ENCODE data around the gene ITCH.
A peak's percentile ranks its signal among the peaks of the same experiment; 100 is the strongest.
"Not testable (repeated sequence)": the region's sequence is repeated elsewhere in the genome, so short reads cannot be mapped to it uniquely, and the experiment has no call there.

Gene ITCH

DNA sequence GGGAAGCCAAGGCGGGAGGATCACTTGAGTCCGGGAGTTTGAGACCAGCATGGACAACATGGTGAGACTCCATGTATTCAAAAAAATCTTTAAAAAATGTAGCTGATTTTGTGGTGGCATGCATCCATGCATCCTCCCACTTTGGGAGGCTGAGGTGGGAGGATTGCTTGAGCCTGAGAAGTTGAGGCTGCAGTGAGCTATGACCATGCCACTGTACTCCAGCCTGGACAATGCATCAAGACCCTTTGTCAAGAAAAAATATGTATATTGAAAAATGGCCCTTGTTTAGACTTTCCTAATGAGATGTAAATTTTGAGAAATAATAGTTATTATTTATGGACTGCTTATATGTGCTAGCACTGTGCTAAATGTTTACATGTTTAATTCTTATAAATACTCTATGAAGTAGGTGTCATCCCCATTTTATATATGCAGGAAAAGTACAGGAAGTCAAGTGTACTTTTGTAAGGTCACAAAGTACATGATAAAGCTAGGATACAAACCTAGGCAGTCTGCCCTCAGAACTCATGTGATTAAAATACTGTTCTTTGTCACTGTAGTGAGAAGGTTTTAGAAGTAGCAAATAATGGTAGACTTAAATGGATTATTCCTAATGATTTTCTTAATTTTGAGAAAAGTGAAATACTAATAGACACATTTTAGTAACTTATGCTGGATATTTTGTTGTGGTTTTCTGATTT is 58.8 kb downstream of the ITCH start:
- DNase-seq, result no peak

DNA sequence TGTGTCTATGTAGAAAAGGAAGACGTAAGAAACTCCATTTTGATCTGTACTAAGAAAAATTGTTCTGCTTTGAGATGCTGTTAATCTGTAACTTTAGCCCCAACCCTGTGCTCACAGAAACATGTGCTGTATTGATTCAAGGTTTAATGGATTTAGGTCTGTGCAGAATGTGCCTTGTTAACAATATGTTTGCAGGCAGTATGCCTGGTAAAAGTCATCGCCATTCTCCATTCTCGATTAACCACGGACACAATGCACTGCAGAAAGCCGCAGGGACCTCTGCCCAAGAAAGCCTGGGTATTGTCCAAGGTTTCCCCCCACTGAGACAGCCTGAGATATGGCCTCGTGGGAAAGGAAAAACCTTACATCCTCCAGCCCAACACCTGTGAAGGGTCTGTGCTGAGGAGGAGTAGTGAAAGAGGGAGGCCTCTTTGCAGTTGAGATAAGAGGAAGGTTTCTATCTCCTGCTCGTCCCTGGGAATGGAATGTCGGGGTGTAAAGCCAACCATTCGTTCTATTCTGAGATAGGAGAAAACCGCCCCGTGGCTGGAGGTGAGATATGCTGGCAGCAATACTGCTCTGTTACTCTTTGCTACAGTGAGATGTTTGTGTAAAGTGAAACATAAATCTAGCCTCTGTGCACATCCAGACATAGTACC is 62.1 kb downstream of the ITCH start:
- DNase-seq, result not testable (repeated sequence)

- DNase-seq, result peak; percentile 25 to 48
Observed at GRCh38 chr20:34426026-34426425, 63.0 kb downstream of the ITCH start.

GRCh38 chr20:34427331-34427730 is 64.3 kb downstream of the ITCH start:
- no peak for DNase-seq

DNA sequence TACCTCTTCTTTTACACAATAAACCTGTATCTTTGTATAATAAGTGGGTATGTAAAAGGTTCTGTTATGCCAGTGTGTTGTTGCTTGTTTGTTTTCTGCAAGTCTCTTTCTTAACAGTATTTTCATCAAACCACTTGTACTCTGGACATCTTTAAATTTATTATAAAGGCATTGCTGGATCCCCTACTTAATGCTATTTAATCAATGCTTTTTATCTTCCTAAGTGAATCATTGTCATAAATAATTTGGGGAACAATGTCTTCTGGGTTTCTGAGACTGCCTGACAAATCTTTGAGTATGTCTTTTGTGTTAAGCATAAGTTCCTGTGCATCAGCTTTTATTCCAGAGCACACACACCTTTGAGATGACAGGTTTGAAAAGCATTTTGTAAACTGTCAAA is 64.7 kb downstream of the ITCH start:
- no peak for DNase-seq

GRCh38 chr20:34431168-34431567 is 68.1 kb downstream of the ITCH start:
- DNase-seq, result peak; percentile 7 to 11

GRCh38 chr20:34432663-34433062 is 69.6 kb downstream of the ITCH start:
- DNase-seq, result not testable (repeated sequence)

DNA sequence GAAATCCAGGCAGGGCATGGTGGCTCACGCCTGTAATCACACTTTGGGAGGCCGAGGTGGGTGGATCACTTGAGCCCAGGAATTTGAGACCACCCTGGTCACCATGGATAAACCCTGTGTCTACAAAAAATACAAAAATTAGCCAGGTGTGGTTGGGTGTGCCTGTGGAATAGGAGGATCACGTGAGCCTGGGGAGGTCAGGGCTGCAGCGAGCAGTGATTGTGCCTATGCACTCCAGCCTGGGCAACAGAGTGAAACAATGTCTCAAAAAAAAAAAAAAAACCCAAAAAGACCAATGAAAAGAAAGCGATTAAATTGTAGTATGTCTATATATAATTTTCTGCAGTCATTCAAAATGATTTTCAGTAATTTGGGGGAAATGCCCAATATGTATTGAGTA is 70.3 kb downstream of the ITCH start:
- DNase-seq, result no peak

GRCh38 chr20:34435589-34435988 is 72.5 kb downstream of the ITCH start:
- DNase-seq, result peak; percentile 6 to 32

DNA sequence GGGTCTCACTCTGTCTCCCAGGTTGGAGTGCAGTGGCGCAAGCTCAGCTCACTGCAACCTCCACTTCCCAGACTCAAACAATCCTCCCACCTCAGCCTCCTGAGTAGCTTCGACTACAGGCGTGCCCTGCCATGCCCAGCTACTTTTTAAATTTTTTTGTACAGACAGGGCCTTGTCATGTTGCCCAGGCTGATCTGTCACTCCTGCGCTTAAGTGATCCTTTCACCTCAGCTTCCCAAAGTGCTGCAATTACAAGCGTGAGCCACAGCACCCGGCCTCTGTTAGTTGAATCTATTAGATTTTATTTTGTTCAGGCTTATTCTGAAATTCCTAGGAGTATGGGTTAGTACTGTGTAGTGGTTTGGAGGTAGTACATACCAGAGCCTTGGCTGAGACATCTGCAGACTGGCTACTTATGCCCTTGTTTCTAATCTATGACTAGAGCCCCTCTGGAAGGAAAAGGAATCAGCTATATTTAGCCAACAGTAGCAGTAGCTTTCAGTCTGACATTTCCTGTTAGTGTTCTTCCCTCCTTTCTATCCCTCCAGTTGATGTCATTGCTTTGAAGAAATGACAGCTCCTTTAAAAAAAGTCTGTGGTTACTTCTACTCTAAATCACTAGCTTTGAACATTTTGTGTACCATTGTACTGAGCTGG is 74.4 kb downstream of the ITCH start:
- no peak for DNase-seq

DNA sequence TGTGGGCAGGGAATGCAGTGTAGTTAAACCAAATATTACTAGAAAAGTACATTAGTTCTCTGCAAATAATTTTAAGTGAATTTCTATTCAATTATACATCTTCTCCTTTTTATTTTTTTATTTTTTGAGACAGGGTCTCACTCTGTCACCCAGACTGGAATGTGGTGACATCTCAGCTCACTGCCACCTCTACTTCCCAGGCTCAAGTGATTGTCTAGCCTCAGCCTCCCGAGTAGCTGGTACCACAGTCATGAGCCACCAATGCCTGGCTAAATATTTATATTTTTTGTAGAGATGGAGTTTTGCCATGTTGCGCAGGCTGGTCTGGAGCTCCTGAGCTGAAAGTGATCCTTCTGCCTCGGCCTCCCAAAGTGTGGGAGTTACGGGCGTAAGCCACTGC is 76.1 kb downstream of the ITCH start:
- DNase-seq, result no peak

GRCh38 chr20:34441423-34441822 is 78.3 kb downstream of the ITCH start:
- DNase-seq, result not testable (repeated sequence)

DNA sequence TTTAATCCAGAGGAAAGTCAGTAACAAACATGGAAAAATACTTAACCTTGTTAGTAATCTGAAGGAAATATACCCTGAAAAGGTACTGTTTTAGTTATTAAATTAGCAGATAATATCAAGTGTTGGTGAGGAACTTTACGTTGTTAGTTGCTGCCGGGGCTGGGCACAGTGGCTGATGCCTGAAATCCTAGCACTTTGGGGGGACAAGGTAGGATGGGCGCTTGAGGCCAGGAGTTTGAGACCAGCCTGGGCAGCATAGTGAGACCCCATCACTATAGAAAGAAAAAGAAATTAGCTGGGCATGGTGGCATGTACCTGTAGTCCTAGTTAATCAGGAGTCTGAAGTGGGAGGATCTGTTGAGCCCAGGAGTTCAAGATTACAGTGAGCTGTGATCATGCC is 80.5 kb downstream of the ITCH start:
- DNase-seq, result no peak

GRCh38 chr20:34445177-34446065 is 82.3 kb downstream of the ITCH start:
- no peak for DNase-seq

- DNase-seq, result no peak
Observed at GRCh38 chr20:34448517-34448916, 85.4 kb downstream of the ITCH start.

DNA sequence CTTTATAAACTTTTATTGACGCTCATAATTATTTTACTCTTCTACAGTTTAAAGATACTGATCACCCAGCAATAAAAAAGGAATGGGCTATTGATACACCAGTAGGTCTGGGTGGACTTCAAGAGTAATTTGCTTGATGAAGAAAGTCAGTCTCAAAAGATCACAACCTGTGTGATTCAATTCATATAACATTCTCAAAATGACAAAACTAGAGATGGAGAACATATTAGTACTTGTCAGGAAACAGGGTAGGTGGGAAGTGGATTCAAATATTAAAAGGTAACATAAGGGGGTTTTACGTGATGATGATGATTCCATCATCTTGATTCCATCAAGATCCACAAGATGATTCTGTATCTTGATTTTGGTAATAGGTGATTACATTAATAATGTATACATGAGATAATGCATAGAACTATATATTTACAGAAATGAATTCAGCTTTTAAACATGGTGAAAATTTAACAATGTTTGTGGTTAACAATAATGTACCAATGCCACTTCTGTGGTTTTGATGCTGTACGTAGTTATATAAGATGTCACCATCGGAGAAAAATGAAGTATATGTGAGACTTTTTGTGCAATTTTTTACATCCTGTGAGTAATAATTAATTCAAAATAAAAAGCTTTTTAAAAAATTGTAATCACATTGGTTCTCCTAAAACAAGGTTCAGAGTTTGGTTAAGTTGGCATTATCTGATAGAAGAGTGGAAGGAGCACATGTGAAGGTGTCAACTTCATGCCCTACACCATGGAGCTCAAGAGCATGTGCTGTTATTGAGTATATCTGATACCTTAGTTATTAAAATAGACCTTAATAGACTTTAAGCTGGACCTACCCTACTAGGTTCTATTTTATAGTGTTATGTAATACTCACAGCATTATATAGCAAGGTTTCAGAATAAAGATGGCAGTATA is 86.9 kb downstream of the ITCH start:
- no peak for DNase-seq

GRCh38 chr20:34452281-34452982 is 89.4 kb downstream of the ITCH start:
- no peak for DNase-seq

- no peak for DNase-seq
Observed at GRCh38 chr20:34458631-34459030, 95.6 kb downstream of the ITCH start.

GRCh38 chr20:34459209-34459897 is 96.3 kb downstream of the ITCH start:
- no peak for DNase-seq

DNA sequence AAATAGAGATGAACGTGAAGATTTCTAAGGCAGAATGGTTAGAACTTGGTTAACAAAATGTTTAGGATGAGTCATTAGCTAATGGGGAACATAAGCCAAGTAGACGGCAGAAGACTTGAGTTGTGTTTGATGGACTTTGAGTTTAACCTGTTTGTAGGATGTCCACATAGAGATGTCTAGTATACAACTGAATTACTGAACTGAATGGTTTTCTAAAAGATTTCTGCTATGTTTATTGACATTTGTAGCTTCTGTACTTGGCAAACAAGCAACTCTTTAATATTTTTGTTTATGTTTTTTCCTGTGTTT is 98.7 kb downstream of the ITCH start:
- peak in 1 of 2 donors; percentile 15 for DNase-seq

GRCh38 chr20:34468951-34469350 is 105.9 kb downstream of the ITCH start:
- peak in 1 of 2 donors; percentile 5 for DNase-seq

Measured in inflammatory macrophage treated with lipopolysaccharide for 1 hour (primary cell).